WERI-Rb-1 (cell line): ENCODE data around the gene SGCB.

Experiments
- DNase-seq: peaks from one replicate; pipeline ENCODE4 v3.0.0-alpha.2; 2020
- H3K27ac ChIP-seq: fragments of 250-450 bp; sonication (Bioruptor Pico); 2 replicates; pipeline ENCODE4 v1.5.1; 2020; ENCODE audit warnings: mild to moderate bottlenecking, moderate library complexity
- H3K27me3 ChIP-seq: fragments of 250-450 bp; sonication (Bioruptor Pico); 2 replicates; pipeline ENCODE4 v1.5.1; 2021; ENCODE audit warnings: mild to moderate bottlenecking, low read depth, moderate library complexity; ENCODE audit not compliant: insufficient read depth, severe bottlenecking
- H3K36me3 ChIP-seq: fragments of 250-450 bp; sonication (Bioruptor Pico); 2 replicates; pipeline ENCODE4 v1.5.1; 2020; ENCODE audit warnings: mild to moderate bottlenecking, moderate library complexity
- H3K4me3 ChIP-seq: 2 replicates; pipeline ENCODE4 v1.5.1; 2011; ENCODE audit warnings: low read depth, mild to moderate bottlenecking, control low read depth, low read length
- H3K9me3 ChIP-seq: fragments of 250-450 bp; sonication (Bioruptor Pico); 2 replicates; pipeline ENCODE4 v1.5.1; 2021; ENCODE audit warnings: mild to moderate bottlenecking, moderate library complexity; ENCODE audit not compliant: severe bottlenecking
- TF ChIP-seq, protein P1 (sequence below): IDR thresholded peaks from 2 replicates; pipeline ENCODE4 v1.5.1; 2011; ENCODE audit warnings: low read depth, mild to moderate bottlenecking, control low read depth, inconsistent platforms, low read length

SGCB gene

GRCh38 chr4:52069571-52069970 is 31.5 kb upstream of the SGCB start:
- DNase-seq, result no peak

GRCh38 chr4:52059372-52059771 is 21.3 kb upstream of the SGCB start:
- Histone ChIP-seq H3K36me3 (no peaks in the 10 kb centered on the region), H3K27ac (no peak overlapping the region), H3K9me3 (no peaks in the 10 kb centered on the region), H3K4me3 (no peak overlapping the region), H3K27me3 (no peaks in the 10 kb centered on the region)
- DNase-seq, result no peak
- TF ChIP-seq, protein P1, sequence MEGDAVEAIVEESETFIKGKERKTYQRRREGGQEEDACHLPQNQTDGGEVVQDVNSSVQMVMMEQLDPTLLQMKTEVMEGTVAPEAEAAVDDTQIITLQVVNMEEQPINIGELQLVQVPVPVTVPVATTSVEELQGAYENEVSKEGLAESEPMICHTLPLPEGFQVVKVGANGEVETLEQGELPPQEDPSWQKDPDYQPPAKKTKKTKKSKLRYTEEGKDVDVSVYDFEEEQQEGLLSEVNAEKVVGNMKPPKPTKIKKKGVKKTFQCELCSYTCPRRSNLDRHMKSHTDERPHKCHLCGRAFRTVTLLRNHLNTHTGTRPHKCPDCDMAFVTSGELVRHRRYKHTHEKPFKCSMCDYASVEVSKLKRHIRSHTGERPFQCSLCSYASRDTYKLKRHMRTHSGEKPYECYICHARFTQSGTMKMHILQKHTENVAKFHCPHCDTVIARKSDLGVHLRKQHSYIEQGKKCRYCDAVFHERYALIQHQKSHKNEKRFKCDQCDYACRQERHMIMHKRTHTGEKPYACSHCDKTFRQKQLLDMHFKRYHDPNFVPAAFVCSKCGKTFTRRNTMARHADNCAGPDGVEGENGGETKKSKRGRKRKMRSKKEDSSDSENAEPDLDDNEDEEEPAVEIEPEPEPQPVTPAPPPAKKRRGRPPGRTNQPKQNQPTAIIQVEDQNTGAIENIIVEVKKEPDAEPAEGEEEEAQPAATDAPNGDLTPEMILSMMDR, result no peak

More at GRCh38 chr4:52069571-52069970, 31.5 kb upstream of the SGCB start:
- TF ChIP-seq, protein P1, result no peak
- no peak overlapping the region for H3K27ac ChIP-seq
- H3K9me3 ChIP-seq, result no peaks in the 10 kb centered on the region
- no peak overlapping the region for H3K4me3 ChIP-seq
- no peaks in the 10 kb centered on the region for H3K27me3 ChIP-seq
- no peaks in the 10 kb centered on the region for H3K36me3 ChIP-seq

DNA sequence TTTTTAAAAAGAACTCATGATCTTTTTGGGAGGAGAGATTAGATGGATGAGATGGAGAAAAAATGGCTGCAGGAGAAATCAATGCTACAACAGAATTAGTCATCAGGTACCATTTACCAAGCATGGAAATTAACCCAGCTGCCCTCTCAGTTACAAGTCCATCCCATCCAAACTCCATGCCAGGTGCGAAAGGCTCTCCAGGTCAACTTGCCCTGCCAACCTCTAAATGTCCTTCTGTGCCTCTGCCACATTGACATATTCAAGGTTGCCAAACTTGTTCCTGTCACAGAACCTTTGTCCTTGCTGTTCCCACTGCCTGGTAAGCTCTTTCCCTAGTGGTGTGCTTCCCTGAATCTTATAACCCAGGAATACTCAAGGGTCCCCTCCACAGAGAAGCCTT is 20.2 kb upstream of the SGCB start:
- Histone ChIP-seq H3K27ac (no peak overlapping the region), H3K9me3 (no peaks in the 10 kb centered on the region), H3K27me3 (no peaks in the 10 kb centered on the region), H3K36me3 (no peaks in the 10 kb centered on the region), H3K4me3 (no peak overlapping the region)
- TF ChIP-seq, protein P1, result no peak
- DNase-seq, result no peak

- Histone ChIP-seq H3K27me3 (no peaks in the 10 kb centered on the region), H3K27ac (no peak overlapping the region), H3K36me3 (no peaks in the 10 kb centered on the region), H3K4me3 (no peak overlapping the region), H3K9me3 (no peaks in the 10 kb centered on the region)
- TF ChIP-seq, protein P1, result no peak
- DNase-seq, result no peak
Measured at GRCh38 chr4:52057196-52057595, 19.1 kb upstream of the SGCB start.

- TF ChIP-seq, protein P1, result no peak
- Histone ChIP-seq H3K27ac (no peak overlapping the region), H3K27me3 (no peaks in the 10 kb centered on the region), H3K4me3 (no peak overlapping the region), H3K9me3 (no peaks in the 10 kb centered on the region), H3K36me3 (peaks cover 4% of the 10 kb centered on the region)
- no peak for DNase-seq
Measured at GRCh38 chr4:52054254-52054653, 16.2 kb upstream of the SGCB start.

GRCh38 chr4:52052475-52052780 is 14.3 kb upstream of the SGCB start:
- no peaks in the 10 kb centered on the region for H3K9me3 ChIP-seq
- peak overlapping the region; percentile 96 for H3K27ac ChIP-seq
- no peaks in the 10 kb centered on the region for H3K27me3 ChIP-seq
- no peak for DNase-seq
- H3K4me3 ChIP-seq, result peak overlapping the region; percentile 93
- H3K36me3 ChIP-seq, result peaks cover 4% of the 10 kb centered on the region
- TF ChIP-seq, protein P1, result no peak
